PC-3 (cell line): ENCODE measurements around the gene NPIPB9.
"Not testable (repeated sequence)": the region's sequence is repeated elsewhere in the genome, so short reads cannot be mapped to it uniquely, and the experiment has no call there.

Experiments
- CTCF ChIP-seq: fragments of 300-600 bp; sonication (generic); conservative IDR thresholded peaks from 2 replicates; pipeline ENCODE4 v1.5.1; 2017; ENCODE audit warnings: antibody characterized with exemption, low read depth, mild to moderate bottlenecking, low read length
- EZH2 ChIP-seq: fragments of 300-600 bp; sonication (generic); IDR thresholded peaks from one replicate; pipeline ENCODE4 v1.6.1; 2017; ENCODE audit warnings: antibody characterized with exemption, mild to moderate bottlenecking, low read length; ENCODE audit not compliant: unreplicated experiment
- EZH2phosphoT487 ChIP-seq: fragments of 300-600 bp; sonication (generic); IDR thresholded peaks from 2 replicates; pipeline ENCODE4 v1.6.1; 2018; ENCODE audit warnings: mild to moderate bottlenecking, antibody characterized with exemption, low read length, borderline replicate concordance

- TF ChIP-seq EZH2, CTCF, EZH2phosphoT487: not testable (repeated sequence)
These were observed 50.8 kb downstream of the NPIPB9 start for GRCh38 chr16:28802235-28803019.
